ENCODE measurements around the gene RHOBTB3.
A peak's percentile ranks its signal among the peaks of the same experiment; 100 is the strongest.
"Not testable (repeated sequence)": the region's sequence is repeated elsewhere in the genome, so short reads cannot be mapped to it uniquely, and the experiment has no call there.

RHOBTB3 gene

DNA sequence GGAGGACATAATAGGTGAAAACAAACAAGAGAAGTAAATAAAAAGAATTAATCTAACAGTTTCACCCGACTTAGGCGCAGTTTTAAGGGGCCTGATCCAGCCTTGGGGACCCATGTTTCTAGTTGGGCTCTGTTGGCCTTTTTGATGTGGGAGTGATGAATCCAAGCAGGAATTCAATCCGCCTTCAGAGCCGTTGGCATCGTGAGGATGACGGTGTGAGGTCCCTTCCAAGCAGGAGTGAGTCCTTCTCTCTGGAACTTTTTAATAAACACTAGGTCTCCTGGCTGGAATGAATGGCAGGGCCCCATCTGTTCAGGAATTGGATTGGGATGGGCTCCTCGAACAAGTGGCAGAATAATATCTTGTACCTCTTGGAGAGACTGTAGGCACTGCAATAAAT, 22.3 kb upstream of the RHOBTB3 start:
- TF ChIP-seq ZNF274 (IDR thresholded peaks at IDR 0.05; ENCODE audit: low read depth, low read length): no peak
- no peak overlapping the region for H3K4me3 ChIP-seq (ENCODE audit: low read length)

DNA sequence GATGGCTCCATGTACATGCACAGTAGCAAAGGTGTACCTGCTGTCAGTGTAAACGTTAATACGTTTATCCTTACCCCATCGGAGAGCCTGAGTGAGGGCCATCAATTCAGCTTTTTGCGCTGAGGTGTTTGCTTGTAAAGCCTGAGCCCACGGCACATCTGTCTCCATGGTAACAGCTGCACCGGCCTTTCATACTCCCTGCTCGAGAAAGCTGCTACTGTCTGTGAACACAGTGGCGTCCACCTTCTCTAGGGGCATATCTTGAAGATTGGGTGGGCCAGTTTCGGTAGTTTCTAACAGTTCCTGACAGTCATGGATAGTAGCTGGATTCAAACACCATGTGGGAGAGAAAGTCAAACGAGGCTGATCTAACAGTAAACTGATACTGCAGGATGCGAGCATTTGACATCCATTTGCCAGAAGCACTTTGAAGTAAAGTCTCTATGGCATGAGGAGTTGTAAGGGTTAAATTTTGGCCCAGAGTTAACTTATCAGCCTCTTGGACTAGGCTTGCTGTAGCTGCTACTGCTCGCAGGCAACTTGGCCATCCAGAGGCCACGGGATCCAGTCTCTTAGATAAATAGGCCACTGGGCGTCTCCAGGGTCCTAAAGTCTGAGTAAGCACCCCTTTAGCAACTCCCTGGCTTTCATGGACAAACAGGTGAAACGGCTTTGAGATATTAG, 21.0 kb upstream of the RHOBTB3 start:
- no peak overlapping the region for H3K4me3 ChIP-seq (ENCODE audit: low read length)
- TF ChIP-seq ZNF274 (IDR thresholded peaks at IDR 0.05; ENCODE audit: low read depth, low read length): no peak

DNA sequence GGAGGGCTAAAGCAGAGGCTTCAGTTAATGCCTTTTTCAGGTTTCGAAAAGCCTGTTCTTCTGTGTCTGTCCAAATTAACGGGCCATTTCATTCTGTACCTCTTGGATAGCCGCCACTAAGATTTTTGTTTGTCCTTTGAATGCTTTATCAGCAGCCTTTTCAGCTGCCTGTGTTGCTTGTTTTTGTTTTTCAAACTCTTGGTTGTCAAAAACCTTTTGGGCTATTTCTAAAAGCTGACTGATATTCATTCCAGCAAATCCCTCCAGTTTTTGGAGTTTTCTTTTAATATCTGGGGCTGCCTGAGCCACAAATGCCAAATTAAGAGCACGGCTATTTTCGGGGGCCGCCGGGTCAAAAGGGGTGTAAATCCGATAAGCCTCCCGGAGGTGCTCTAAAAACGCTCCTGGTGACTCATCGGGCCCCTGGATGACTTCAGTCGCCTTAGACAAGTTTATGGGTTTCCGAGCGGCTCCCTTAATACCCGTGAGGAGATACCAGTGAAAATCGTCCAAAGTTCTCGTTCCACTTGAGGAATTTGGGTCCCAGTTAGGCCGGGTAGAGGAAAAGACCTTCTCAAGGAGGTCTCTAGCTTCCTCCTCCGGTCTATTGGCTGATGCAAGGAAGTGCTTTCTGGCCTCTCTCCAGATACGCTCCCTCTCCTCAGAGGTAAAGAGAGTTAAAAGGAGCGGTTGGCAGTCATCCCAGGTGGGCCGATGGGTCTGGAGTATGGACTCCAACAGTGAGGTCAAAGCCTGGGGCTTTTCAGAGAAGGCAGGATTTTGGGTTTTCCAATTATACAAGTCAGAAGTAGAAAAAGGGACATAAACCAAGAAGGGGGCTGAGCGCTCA, 20.3 kb upstream of the RHOBTB3 start:
- H3K4me3 ChIP-seq (ENCODE audit: low read length): not testable (repeated sequence)

DNA sequence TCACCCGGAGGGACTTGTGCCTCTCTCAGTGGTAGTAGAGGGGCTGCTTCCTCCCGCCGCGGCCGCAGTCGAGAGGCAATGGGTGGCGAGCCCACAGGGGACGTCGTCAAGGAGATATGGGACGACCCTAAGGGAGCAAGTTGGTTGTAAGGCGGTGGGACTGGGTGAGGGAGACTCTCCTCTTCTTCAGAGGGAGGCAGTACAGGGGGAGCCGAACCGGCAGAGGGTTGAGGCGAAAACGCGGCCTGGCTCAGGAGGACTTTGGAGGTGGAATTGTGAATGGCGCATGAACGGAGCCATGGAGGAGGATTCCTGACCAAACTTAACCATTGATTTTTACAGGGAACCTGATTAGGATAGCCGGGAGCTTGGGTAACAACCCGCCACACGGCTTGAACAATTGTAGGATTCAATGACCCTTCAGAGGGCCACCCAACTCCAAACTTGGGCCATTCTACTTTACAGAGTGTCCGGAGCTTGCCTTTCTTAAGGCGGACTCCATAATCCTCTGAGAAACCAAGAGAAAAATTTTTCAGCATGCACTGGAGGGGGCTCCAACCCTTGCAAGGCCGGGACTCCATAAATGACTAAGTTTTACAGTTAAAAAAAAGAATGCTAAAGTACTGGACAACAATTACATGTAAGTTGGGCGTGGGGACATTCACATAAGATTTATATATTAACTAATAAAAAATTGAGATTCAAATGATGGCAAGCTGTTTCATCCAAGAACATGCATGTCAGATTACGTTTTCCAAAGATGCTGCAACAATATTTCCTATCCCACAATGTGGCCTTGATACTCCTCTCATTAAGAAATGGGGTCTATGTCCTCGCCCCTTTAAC, 19.4 kb upstream of the RHOBTB3 start:
- H3K4me3 ChIP-seq (ENCODE audit: low read length): no peak overlapping the region

DNA sequence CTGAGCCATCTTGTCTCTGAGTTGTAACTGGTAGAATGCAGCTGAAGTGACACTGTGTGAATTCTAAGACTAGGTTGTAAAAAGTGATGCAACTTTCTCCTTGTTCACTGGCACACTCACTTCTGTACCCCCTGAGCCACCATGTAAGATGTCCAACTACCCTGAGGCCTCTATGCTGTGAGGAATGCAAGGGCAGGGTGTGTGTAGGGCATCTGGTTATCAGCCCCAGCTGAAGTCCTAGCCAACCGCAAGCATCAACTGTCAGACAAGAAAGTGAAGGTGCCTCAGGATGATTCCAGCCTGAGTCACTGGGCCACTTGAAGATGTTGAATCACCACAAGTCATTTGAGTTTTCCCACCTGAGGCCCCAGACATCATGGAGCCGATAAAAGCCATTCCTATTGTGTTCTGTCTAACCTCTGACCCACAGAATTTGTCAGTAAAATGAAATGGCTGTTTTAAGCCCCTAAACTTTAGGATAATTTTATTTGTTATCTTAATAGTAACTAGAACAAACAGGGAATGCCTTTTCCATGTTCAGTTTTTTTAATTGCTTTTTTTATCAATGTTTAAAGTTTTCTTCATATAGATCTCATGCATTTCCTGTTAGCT, 18.7 kb upstream of the RHOBTB3 start:
- H3K4me3 ChIP-seq (ENCODE audit: low read length): no peak overlapping the region
- TF ChIP-seq ZNF274 (IDR thresholded peaks at IDR 0.05; ENCODE audit: low read depth, low read length): no peak

More for the DNA sequence above, 19.4 kb upstream of the RHOBTB3 start:
- TF ChIP-seq ZNF274 (IDR thresholded peaks at IDR 0.05; ENCODE audit: low read depth, low read length): no peak

DNA sequence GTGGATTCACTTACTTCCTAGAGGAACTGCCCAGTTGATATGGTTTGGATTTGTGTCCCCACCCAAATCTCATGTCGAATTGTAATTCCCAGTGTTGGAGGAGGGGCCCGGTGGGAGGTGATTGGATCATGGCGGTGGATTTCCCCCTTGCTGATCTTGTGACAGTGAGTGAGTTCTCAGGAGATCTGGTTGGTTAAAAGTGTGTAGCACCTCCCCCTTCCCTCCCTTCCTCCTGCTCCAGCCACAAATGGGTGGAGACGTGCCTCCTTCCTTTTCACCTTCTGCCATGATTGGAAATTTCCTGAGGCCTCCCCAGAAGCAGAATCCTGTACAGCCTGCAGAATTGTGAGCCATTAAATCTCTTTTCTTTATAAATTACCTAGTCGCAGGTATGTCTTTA, 17.9 kb upstream of the RHOBTB3 start:
- H3K4me3 ChIP-seq (ENCODE audit: low read length): not testable (repeated sequence)

DNA sequence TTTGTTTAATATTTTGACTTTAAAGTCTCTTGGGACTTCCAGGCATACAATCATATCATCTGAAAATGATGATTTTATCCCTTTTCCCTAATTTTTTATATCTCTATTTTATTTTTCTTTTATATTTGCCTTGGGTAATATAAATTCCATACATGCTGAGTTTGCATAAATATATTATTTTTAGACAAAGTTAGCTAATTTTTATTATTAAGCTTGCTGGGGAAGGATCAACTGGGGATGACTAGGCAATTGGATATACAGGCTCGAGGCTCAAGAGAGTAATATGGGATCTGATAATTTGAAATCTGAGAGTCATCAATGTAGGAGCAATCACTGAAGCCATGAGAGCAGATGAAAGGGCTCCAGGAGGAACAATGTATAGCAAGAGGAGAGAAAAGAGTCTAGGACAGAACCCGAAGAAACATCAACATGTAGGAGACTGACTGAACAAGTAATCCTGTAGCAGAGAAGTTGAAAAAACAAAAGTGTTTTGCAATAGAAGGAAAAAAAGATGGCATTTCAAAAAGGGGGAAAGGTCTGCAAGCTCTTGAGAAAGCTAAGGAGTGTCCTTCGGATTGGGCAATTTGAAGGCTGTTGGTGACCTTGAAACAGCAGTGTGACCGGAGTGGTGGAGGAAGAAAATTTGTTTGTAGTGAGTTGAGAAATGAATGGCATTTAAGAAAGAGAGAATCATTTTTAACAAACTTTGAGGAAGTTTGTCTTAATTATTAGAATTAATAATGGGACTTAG, 17.0 kb upstream of the RHOBTB3 start:
- no peak overlapping the region for H3K4me3 ChIP-seq (ENCODE audit: low read length)
- TF ChIP-seq ZNF274 (IDR thresholded peaks at IDR 0.05; ENCODE audit: low read depth, low read length): no peak

DNA sequence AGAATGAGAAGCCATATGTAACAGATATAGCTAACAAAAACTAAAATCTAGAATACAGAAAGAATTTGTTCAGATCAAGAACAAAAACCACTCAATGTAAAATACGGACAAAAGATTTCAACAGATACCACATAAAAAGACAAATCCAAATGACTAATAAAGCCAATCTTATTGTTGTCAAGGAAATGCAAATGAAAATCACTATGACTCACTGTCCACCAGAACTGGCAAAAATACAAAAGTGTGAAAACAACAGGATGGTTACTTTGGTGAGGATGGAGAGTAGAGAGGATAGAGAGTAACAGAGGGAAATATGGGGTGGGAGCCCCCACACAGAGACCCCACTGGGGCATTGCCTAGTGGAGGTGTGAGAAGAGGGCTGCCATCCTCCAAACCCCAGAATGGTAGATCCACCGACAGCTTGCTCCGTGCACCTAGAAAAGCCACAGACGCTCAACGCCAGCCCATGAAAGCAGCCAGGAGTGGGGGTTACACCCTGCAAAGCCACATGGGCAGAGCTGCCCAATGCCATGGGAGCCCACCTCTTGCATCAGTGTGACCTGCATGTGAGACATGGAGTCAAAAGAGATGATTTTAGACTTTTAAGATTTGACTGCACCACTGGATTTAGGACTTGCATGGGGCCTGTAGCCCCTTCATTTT, 15.2 kb upstream of the RHOBTB3 start:
- H3K4me3 ChIP-seq (ENCODE audit: low read length): no peak overlapping the region
- no peak for TF ChIP-seq ZNF274 (IDR thresholded peaks at IDR 0.05; ENCODE audit: low read depth, low read length)

DNA sequence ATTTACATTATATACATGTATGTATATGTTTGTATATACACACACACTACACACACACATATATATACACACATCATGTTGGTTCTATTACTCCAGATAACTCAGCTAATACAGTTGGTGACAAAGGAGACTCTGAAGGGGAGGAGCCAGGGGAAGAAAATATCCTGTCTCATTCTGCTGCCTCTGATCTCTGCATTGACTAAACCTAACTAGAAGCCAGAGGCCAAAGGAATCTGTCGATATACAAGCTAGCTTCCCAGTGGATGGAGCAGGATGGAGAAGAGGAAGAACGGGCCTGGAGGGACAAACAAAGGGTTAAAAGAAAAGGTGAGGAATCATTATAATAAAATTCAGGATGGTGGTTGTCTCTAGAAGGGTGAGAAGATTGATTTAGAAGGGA, 13.7 kb upstream of the RHOBTB3 start:
- no peak for TF ChIP-seq ZNF274 (IDR thresholded peaks at IDR 0.05; ENCODE audit: low read depth, low read length)
- H3K4me3 ChIP-seq (ENCODE audit: low read length): no peak overlapping the region

DNA sequence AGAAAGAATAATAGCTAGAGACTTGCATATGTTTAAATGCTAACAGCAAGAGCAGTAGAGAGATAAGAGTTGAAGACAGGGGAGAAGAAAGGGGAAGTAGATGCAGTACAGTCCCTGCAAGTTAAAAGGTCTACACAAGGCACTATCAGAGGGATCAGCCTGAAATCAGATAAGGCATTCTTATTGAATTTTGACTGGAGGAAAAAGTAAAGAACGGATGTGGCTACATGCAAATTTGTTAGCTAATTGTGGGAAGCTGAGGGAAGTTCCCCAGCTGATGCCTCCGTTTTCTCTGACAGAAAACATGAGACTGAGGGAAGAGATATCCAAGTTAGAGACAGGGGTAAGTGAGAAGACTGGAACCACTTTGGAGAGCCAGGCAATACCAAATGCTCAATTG, 12.9 kb upstream of the RHOBTB3 start:
- TF ChIP-seq ZNF274 (IDR thresholded peaks at IDR 0.05; ENCODE audit: low read depth, low read length): no peak
- peak overlapping the region; percentile 5; the same call in 1 of the 2 replicates for H3K4me3 ChIP-seq (ENCODE audit: low read length)

DNA sequence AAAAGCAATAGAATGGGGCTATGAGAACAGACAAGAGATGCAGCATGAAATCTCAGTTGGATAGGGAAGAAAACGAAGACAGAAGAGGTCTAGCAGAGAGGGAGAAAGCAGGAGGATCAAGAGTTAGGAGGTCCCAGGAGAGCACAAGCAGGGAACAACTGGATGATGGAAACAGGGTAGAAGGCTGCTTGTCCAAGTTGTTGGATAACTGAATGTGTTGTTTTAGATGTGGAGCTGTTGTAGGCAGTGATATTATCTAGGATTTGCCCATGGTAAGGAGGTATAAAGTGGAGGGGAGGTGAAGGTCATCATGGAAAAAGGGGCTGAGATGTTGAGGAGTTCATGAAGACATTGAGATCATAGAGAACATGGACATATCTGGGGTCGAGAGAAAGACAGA, 12.4 kb upstream of the RHOBTB3 start:
- no peak for TF ChIP-seq ZNF274 (IDR thresholded peaks at IDR 0.05; ENCODE audit: low read depth, low read length)

DNA sequence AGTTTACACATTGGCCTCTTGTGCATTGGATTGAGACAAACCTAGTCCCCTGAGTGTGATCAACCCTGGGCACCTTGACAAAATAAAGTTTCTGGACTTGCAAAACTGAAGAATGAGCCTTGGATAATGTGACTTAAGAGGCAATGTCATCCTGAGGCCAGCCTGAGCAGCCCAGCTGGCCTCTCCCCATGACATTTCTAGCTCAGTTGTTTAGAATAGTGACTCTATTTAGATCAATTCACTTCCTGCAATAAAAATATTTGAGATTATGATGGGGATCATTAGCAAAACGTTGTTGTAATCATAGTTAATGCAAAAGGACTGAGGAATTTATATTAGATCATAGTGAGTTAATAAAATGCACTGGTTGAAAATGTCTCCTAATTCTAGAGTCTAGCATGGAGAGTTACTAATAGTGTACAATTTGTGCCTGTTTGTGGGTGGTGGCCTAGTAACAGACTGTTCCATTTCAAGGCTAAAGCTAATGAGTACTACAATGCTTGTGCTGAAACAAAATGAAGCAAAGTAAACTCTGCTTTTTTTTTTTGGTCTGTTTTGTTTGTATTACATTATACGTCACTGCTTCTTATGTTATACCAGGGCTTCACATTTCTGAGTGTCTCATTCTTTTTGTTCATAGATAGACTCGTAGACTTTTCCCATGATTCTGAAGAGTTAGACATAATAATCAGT, 10.9 kb upstream of the RHOBTB3 start:
- no peak overlapping the region for H3K4me3 ChIP-seq (ENCODE audit: low read length)
- no peak for TF ChIP-seq ZNF274 (IDR thresholded peaks at IDR 0.05; ENCODE audit: low read depth, low read length)

More for the DNA sequence above, 12.4 kb upstream of the RHOBTB3 start:
- peak overlapping the region; percentile 5; the same call in 1 of the 2 replicates for H3K4me3 ChIP-seq (ENCODE audit: low read length)
